Dedifferentiated amniotic fluid mesenchymal stem cell (primary cell): ENCODE results near the gene MORN1.

Source experiments
- DNase-seq: peaks from one replicate; pipeline ENCODE4 v3.0.0-alpha.2; 2016; ENCODE audit errors: extremely low spot score

Gene MORN1

GRCh38 chr1:2386636-2387611 is 4.4 kb downstream of the MORN1 start:
- no peak for DNase-seq

- DNase-seq, result no peak
These were observed 5.6 kb downstream of the MORN1 start for GRCh38 chr1:2385606-2386280.

GRCh38 chr1:2384941-2385481 is 6.3 kb downstream of the MORN1 start:
- DNase-seq, result no peak

DNA sequence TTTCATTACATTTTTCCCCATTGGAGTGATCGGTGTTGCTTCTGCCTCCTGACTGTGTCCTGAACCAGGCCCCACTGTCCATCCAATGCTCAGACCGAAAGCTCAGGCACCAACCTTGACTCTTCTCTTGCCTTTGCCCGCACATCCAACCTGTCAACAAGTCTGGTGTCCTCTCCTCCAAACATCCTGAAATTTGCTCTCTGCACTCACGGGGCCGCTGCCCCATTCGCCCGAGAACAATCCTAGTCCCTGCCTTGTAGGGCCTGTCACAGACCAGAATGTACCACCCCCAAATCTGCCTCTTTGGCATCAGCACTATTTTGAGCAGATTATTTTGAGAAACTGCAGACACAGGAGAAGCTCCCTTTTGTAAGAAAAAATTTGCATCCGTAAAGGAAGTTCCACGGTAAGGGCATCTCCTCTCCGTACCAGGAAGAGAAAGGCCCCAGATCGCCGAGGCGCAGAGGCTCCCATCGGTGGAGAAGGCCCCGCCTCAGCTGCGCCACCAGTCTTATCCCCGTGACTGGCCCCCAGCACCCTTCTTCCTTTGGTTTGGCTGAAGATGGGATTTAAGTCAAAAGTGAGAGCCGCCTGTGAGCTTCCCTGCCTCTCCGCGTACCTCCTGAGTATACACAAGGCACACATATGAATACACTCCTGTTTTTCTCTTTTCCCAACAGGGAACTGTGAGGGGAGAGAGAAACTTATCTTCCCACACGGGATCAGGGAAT is 7.1 kb downstream of the MORN1 start:
- DNase-seq, result no peak

DNA sequence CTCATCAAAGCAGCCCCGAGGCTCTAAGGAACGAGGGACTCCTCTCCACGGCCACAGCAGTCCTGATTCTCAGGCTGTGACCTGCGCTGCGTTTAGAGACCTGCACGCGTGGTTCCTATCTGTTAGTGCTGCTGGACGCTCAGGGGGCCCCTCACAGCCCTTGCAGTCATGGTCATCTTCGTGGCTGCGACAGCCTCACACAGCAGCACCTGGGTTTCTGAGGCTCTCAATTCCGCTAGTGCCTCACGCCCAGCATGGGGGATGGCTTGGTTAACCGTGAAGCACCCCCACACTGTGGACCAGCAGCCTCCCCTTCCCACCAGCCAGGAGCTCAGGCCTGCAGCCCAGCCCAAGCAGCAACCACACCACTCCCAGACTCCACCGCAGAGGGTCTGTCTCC is 7.8 kb downstream of the MORN1 start:
- no peak for DNase-seq

DNA sequence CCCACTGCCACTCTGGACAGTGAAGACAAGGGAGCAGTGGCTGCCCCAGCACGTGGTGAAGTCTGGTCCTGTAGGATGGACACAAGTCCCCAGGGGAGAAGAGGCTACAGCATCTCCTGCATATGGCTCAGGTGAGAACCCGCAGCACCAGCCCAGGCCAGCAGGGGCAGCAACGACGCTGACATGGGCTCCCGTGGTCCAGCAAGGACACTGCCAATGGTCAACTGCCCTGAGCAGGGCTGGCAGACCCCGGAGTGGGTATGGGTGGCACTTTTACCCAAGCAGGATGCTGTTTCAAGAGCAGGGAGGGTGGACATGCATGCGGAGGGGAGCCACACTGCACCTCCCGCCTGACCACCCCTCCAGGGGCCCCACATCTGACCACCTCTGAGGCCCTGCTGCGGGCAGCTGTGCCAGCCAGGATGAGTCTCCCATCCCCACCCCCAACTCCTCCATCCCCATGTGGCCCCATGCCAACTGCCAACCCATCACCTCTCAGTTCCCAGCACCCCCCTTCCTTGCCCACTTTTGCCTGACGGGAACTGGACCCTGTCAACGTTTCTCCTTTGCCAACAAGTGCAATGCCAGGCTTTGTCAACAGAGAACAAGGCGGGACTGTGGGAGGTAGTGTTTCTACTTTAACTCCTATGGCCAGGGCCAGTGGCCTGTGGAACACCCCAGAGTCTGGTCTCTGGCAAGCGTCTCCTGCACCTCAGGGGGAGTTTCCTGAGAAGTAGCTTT is 8.6 kb downstream of the MORN1 start:
- DNase-seq, result peak; percentile 16

GRCh38 chr1:2381741-2382620 is 9.4 kb downstream of the MORN1 start:
- DNase-seq, result peak; percentile 69

GRCh38 chr1:2380816-2381591 is 10.3 kb downstream of the MORN1 start:
- no peak for DNase-seq

DNA sequence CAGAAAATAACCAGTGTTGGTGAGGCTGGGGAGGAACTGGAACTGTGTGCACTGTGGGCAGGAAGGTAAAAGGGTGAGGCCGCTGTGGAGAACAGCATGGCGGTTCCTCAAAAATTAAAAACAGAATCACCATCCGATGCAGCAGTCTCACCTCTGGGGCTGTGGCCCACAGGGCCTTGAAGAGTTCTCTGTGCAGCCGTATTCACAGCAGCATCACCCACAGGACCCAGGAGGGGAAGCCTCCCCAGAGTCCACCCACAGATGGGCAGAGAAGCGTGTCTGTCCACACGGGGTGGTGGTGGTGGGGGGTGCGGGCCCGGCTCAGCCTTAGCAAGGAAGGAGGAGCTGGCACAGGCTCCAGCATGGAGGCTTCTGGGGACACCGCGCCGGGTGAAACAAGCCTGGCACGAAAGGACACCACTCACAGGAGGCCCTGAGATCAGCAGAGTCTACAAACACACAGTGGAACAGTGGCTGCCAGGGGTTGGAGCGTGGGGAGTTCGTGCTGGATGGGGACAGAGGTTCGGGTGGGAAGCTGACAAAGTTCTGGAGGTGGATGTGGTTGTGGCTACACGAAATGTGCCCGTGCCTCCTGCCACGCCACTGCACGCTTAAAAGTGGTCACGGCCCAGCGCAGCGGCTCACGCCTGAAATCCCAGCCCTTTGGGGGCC is 11.5 kb downstream of the MORN1 start:
- DNase-seq, result no peak

DNA sequence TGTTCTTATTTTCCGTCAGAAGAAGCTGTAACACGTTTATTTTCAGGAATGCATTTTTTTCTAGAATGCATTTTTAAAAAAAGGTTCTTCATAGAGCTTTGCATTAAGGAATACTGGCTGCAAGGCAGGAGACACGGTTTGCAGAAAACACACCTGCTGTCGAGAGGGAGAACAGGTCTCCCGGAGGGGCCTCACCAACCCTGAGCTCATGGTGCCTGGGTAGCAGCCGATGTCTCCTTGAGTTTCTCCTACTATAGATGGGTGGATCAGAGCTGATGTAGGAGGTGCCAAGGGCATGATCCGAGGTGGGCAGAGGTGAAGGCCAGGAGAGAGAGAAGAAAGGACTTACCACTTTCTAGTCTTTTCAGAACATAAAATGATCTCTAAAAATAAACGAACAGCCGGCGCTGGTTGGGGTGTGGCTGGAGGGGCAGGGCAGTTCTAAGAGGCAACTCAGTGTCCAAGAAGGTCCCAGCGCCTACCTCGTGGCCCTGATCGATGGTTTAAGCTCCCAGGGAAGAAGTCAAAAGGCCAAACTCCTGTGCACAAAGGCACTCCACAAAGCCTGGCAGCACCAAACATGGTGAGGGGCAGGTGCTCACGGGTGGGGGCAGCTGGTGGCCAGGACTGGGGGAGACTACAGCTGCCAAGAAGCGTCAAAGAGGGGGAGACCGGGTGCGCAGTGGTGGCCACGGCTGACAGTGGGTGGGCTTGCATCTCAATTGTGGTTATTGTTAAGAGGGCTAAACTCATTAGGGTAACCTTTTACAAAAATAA is 12.2 kb downstream of the MORN1 start:
- DNase-seq, result no peak

GRCh38 chr1:2378441-2378851 is 12.9 kb downstream of the MORN1 start:
- no peak for DNase-seq

GRCh38 chr1:2377751-2378440 is 13.5 kb downstream of the MORN1 start:
- no peak for DNase-seq

DNA sequence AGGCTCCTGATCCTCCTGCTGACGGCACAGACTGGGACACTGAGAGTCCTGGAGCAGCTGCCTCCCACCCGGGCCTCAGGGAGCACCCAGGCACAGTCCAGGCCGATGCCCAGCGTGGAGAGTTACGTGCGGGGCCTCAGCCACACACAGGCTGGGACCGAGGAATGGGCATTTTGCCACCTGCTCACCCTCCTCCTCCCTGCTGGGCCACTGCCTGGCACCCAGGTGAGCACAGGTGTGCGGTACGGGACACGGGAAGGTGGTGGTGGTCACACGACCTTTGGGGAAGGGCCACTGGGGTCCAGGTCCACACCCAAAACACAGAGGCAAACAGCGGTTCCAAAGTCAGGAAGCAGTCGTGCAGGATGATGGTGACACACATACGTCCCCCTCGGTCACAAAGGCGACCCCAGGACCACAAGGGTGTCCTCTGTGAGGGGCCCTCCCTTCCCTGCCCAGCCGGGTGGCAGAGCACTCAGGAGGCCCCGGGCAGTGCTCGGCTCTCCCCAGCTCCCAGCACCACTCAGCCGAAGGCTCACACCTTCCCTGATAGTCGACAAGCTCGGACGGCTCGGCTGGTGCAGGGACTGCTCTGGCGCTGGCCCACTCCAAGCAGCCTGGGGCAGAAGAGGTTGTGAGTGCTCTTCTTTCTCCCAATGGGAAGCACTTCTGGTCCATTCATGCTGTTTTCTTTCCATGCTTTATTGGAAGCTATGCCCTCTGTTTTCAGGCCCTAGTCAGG is 14.3 kb downstream of the MORN1 start:
- DNase-seq, result no peak

- DNase-seq, result no peak
These were observed 15.1 kb downstream of the MORN1 start for GRCh38 chr1:2376261-2376741.

GRCh38 chr1:2375923-2376260 is 15.5 kb downstream of the MORN1 start:
- no peak for DNase-seq

DNA sequence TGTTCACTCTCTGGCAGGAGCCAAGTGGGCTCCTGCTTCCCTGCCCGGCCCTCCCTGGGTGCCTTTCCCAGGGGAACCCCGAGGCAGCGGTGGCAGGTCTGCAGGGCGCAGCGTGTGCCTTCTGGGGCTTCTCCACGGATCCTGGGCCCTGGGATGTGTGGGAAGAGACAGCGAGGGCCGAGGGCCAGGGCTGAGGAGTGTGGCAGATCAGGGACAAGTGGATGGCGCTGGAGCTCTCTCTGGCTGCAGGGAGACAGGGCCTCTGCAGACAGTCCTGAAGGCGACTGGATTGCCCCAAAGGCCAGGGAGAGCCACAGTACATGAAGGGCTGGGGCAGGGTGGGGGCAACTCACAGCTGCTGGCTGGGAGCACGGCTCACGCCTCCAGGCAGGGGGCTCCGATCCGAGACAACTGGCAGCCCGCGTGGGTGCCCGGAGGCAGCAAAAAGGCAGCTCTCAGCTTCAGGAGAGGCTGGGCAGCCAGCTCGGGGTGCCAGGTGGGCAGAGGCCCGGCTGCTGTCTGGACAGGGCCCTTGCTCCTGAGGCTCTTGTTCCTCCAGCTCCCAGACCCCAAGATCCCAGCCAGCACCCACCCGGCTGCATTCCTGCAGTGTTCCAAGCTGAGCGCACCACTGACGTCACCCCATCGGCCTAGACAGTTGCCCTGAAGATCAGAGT is 16.0 kb downstream of the MORN1 start:
- no peak for DNase-seq
